HPDE6-E6E7 (cell line): ENCODE data around the gene KATNIP.
"Not testable (repeated sequence)": the region's sequence is repeated elsewhere in the genome, so short reads cannot be mapped to it uniquely, and the experiment has no call there.

Source experiments
- DNase-seq: peaks from one replicate; pipeline ENCODE4 v3.0.0; 2011; ENCODE audit warnings: missing footprints; ENCODE audit errors: extremely low spot score

Gene KATNIP

GRCh38 chr16:27534256-27534655 is 15.7 kb upstream of the KATNIP start:
- DNase-seq: no peak

GRCh38 chr16:27538528-27538927 is 11.4 kb upstream of the KATNIP start:
- DNase-seq: no peak

- no peak for DNase-seq
Measured at GRCh38 chr16:27539120-27539519, 10.8 kb upstream of the KATNIP start.

GRCh38 chr16:27539636-27540035 is 10.3 kb upstream of the KATNIP start:
- no peak for DNase-seq

GRCh38 chr16:27543801-27544200 is 6.1 kb upstream of the KATNIP start:
- DNase-seq: no peak

GRCh38 chr16:27544671-27545070 is 5.3 kb upstream of the KATNIP start:
- DNase-seq: no peak

GRCh38 chr16:27547134-27547533 is 2.8 kb upstream of the KATNIP start:
- peak; percentile 60 for DNase-seq

- DNase-seq: no peak
Measured at GRCh38 chr16:27547851-27548250, 2.1 kb upstream of the KATNIP start.

- DNase-seq: peak; percentile 22
Measured at GRCh38 chr16:27549464-27549745, 539 bp upstream of the KATNIP start.

- no peak for DNase-seq
Measured at GRCh38 chr16:27550582-27550920, 607 bp downstream of the KATNIP start.

GRCh38 chr16:27551036-27551435 is 1.1 kb downstream of the KATNIP start:
- no peak for DNase-seq

GRCh38 chr16:27556471-27556870 is 6.5 kb downstream of the KATNIP start:
- DNase-seq: no peak

- DNase-seq: no peak
Measured at GRCh38 chr16:27558434-27558833, 8.5 kb downstream of the KATNIP start.

GRCh38 chr16:27558932-27559331 is 9.0 kb downstream of the KATNIP start:
- DNase-seq: no peak

GRCh38 chr16:27561216-27561615 is 11.3 kb downstream of the KATNIP start:
- no peak for DNase-seq

GRCh38 chr16:27564224-27564623 is 14.3 kb downstream of the KATNIP start:
- no peak for DNase-seq

GRCh38 chr16:27566417-27566816 is 16.5 kb downstream of the KATNIP start:
- no peak for DNase-seq

- no peak for DNase-seq
Measured at GRCh38 chr16:27568077-27568476, 18.1 kb downstream of the KATNIP start.

- DNase-seq: not testable (repeated sequence)
Measured at GRCh38 chr16:27570986-27571385, 21.0 kb downstream of the KATNIP start.

- DNase-seq: no peak
Measured at GRCh38 chr16:27571433-27572326, 21.7 kb downstream of the KATNIP start.

GRCh38 chr16:27572711-27573110 is 22.8 kb downstream of the KATNIP start:
- no peak for DNase-seq

GRCh38 chr16:27576729-27577128 is 26.8 kb downstream of the KATNIP start:
- DNase-seq: peak; percentile 14

GRCh38 chr16:27579087-27579980 is 29.4 kb downstream of the KATNIP start:
- DNase-seq: peak; percentile 34
